DMS79 (cell line): ENCODE measurements around the gene LY6G6C.

Experiments used
- DNase-seq: peaks from one replicate; lab custom pipeline; 2025; lab: John Stamatoyannopoulos, UW

LY6G6C gene

GRCh38 chr6:31741815-31742214, 20.3 kb upstream of the LY6G6C start:
- DNase-seq = no peak

GRCh38 chr6:31740397-31741223, 19.1 kb upstream of the LY6G6C start:
- no peak for DNase-seq

GRCh38 chr6:31739639-31740396, 18.3 kb upstream of the LY6G6C start, which contains the start of gene MSH5:
Gene MSH5, plus strand, starts transcription at chr6:31740005. Its CDS starts 462 bp downstream, at chr6:31740467.
- DNase-seq = peak; percentile 92

DNA sequence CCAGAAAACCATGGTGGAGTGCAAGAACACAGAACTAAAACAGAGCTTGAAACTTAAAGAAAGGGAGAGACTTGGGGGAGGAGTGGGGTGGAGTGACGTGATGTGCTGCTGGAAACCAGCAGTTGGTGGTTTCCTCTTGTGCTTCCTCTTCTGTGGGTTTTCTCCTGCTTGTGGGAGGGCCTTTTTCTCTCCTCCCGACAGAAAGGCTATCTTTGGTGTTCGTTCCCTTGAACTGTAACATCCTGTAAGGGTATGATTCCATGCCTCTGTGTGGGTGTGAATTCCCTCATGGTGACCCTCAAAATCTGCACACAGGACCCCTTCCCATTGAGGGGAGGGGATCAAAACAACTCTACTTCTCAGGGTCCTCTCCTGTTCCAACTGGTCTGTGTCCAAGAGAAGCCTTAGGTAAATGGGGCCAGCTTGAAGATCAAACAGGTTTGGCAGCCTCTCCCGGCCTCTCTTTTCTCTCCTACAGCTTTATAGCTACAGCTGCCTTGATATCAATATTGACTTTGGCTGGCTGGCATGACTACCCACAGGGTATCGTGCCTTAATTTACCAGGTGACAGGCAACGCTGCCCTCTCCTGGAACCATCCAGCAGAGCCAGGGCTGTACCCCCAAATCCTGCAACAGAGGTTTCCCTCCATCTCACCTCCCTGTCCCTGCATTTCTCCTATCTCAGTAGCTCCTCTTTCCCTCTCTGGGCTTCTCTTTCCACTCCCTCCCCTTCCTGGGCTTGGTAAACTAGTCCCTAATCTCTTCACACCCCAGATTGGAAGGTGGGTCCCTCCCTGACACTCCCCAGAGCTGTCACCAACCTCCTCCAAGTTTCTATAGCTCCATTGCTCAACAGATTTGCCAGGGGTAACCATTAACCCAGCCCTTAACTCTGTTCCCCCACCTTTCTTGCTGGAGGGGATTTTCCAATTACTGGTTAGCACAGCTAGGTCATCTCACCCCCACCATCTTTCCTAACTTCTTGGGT, 16.7 kb upstream of the LY6G6C start:
- peak; percentile 87 for DNase-seq

DNA sequence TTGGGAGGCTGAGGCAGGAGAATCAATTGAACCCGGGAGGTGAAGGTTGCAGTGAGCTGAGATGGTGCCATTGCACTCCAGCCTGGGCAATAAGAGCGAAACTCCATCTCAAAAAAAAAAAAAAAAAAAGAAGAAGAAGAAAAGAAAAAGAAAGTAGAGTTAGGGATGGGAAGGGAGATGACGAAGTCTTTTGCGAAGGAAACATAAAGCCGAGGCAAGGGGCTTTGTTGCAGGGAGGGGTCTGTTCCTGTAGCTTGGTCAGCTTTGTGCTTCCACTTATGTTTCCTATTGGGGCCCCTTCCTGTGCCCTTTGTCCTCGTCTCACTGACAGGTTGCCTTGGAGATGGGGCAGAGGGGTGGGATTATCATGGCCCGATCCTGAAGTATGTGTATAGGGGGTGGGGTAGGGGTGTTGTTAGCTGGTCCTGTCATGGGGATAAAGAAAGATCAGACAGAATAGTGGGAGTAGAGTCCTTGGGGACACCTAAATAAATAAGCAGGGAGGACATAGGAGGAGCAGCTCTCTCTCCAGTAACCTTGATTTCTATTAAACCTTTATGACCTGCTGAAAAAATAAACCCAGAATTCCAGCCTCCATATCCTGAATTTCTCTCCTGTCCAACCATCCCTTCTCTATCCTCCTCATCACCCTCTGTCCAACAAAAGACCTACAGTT, 15.9 kb upstream of the LY6G6C start:
- DNase-seq = peak; percentile 30

DNA sequence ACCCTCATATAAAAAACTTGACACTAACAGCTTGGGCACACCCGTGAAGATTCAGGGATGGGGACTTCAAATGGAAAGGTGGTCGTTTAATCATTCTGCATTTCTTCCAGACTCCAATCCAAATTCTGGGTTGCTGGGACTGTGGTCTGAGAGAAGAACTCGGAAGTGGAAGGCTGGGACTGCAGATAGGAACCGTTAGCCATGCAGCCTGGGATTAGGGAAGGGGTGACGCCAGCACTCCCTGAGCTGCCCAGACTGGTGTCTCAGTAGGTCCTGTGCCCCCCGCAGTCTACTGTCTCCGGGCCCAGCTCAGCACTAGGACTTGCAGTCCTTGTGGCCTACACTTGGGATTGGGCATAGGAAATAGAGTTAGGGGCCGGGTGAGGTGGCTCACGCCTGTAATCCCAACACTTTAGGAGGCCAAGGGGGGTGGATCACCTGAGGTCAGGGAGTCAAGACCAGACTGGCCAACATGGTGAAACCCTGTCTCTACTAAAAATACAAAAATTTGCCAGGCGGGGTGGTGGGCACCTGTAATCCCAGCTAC, 15.3 kb upstream of the LY6G6C start:
- DNase-seq = no peak

- peak; percentile 83 for DNase-seq
These were observed 14.6 kb upstream of the LY6G6C start, which contains the start of gene CLIC1 for GRCh38 chr6:31736021-31736767. Gene CLIC1, minus strand, starts transcription at chr6:31736530. Its CDS starts 230 bp downstream, at chr6:31736300.

DNA sequence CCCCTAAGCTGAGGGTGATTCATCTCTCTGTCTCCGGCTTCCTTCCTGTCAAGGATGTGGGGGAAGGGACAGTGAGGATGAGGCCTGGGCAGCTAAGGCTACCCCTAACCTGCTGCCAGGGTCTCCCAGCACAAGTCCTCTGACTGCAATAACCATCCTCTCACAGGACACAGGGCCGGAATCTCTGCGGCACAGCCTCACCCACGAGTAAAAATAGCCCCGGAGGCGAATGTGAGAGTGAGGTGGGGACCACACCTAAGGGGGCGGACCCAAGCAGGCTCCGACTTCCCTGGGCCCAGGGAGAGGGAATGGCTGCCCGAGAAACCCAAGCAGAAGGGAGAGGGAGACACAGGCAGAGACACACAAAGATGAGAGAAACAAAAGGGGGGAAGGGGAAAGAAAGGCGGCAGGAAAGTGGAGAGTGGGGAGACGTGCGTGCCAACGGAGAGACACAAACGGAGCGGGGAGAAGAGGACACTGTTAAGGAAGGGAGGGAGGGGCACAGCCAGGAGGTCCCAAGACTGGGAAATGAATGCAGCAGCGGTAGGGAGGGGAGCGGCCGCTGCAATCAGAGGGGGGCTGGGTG, 13.4 kb upstream of the LY6G6C start:
- no peak for DNase-seq

DNA sequence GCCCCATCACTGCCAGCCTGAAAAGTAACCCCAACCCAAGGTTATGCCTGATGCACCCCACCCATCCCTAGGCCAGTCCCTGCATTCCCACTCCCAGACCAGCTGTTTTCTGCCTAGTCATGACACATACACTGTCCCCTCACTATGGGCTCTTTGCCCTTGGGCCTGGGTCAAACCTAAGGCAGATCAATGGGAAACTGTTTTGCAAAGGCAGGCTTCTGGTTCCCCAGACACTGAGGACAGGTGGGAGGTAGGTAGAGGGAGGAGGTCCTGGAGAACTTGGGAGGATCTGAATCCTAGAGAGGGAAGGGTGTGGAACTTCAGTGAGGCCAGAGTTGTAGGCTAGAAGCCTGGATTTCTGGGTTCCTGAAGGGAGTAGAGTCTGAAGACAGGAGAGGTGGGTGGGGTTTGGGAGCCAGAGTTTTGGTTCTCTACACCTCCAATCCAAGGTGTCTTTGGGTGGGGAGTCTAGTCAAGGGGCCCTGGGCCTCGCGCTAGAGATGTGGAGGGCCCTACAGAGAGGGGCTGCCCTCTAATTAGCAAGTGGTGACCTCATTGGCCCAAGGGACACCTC, 12.8 kb upstream of the LY6G6C start:
- DNase-seq = no peak

GRCh38 chr6:31733734-31734133, 12.2 kb upstream of the LY6G6C start:
- DNase-seq = no peak

GRCh38 chr6:31732029-31732428, 10.5 kb upstream of the LY6G6C start:
- no peak for DNase-seq

- no peak for DNase-seq
These were observed 9.1 kb upstream of the LY6G6C start for GRCh38 chr6:31730631-31731086.

- DNase-seq = no peak
These were observed 8.6 kb upstream of the LY6G6C start for GRCh38 chr6:31729979-31730630.

- no peak for DNase-seq
These were observed 8.0 kb upstream of the LY6G6C start for GRCh38 chr6:31729515-31729978.

DNA sequence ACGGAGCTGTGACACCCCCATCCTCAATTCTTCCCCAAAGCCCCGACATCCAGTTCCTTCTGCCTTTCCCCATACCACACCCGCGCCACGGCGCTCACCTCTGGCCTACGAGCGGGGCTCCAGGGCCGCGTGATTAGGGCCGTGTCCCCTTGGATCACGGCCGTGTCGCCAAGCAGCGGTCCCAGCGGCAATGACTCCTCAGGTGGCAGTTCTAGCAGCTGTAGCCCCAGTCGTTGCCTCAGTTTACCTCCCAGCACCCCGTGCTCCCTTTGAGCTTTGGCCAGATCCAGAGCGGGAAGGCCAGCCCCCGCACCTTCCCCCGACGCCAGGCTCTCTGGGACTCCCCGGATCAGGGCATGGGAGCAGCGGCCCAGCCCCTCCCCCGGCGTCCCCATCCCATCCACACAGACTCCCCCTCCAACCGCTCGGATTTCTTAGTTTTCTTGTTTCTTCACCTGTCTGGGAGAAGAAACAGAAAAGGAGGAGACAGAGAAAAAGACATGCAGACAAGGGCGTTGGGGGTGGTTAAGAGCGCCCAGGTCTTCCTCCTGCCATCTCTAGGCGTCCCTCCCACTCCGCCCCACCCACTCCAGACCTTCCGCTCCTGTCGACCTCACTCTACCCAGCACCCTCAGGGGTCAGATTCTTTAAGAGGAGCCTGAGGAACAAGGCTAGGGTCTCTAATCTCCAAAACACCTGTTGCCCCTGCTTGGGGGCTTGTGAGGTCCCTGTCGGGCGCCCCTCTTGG, 7.4 kb upstream of the LY6G6C start, which contains the start of gene DDAH2:
TSS of gene DDAH2 (minus strand) at position 533 of the 748 bp plus-strand sequence. CDS start at position 395, 138 bp downstream.
- no peak for DNase-seq

DNA sequence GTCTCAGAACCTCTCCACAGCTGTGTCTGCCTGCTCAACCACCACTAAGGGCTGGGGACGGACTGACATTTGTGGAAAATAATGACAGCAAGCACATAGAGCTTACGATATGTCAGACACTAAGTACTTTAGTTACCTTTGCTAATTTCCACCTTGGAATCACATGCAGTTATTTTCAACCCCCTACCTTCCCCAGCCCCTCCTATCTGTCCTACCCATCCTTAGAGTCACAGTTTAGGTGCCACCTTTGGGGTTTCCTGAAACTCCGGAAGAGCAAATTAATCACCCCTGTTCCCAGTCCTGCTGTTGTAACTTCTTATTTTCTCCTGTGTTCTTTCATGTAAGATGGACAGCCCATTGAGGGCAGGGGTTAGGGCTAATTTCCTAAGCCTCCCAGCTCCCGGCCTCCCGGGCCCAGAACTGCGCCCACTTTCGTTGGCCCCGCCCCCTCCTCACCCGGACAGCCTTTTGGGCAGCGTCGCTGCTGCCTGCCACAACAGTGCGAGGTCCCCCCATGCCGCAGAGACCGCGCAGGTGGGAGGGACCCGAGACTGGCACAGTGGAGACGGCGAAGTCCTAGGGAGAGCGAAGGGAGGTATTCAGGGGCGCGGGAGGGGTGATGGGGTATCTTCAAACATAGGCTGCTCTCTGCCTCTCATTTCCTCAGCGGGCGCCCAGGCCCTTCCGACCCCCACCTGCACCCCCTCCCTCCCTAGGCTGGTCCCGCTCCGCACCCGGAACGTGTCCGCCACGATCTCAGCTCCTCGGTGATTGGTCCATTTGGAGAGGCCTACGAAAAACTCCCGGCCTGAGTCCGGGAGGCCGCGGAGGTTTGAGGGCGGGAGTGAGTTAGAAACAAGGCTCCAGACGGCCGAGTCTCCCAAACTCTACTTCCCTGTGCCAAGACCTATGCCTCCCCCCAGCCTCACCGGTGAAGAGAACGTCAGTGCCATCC, 6.4 kb upstream of the LY6G6C start:
- DNase-seq = no peak
